Stomach smooth muscle (tissue), 2 donors: ENCODE measurements around the gene SDR42E1.
"Not testable (repeated sequence)": the region's sequence is repeated elsewhere in the genome, so short reads cannot be mapped to it uniquely, and the experiment has no call there.

ENCODE experiments used
- H3K27ac ChIP-seq: one replicate; pipeline ENCODE4 v1.7.0; 2013; ENCODE audit warnings: mild to moderate bottlenecking, low read length, inconsistent platforms
- H3K27me3 ChIP-seq, 2 donors: one replicate each; pipeline ENCODE4 v1.7.0; 2013; ENCODE audit warnings: low read length in 2 of 2; ENCODE audit not compliant: insufficient read depth in 2 of 2, control insufficient read depth in 1 of 2
- H3K36me3 ChIP-seq, 2 donors: one replicate each; pipeline ENCODE4 v1.7.0; 2013; ENCODE audit warnings: low read length in 2 of 2; ENCODE audit not compliant: control insufficient read depth in 2 of 2, insufficient read depth in 2 of 2
- H3K4me1 ChIP-seq: one replicate; pipeline ENCODE4 v1.7.0; 2013; ENCODE audit warnings: low read length; ENCODE audit not compliant: control insufficient read depth, insufficient read depth
- H3K4me3 ChIP-seq, 2 donors: one replicate each; pipeline ENCODE4 v1.7.0; 2013; ENCODE audit warnings: low read length in 2 of 2
- H3K9ac ChIP-seq, 2 donors: one replicate each; pipeline ENCODE4 v1.7.0; 2013; ENCODE audit warnings: low read length in 2 of 2, mild to moderate bottlenecking in 1 of 2
- H3K9me3 ChIP-seq, 2 donors: one replicate each; pipeline ENCODE4 v1.7.0; 2013; ENCODE audit warnings: low read length in 2 of 2; ENCODE audit not compliant: control insufficient read depth in 2 of 2
- donor health status: healthy.
- donor health status: Pancreatic carcinoma.

SDR42E1 gene

GRCh38 chr16:81977335-81977942 lies 33.8 kb downstream of the SDR42E1 start:
- not testable (repeated sequence) for H3K9ac ChIP-seq, H3K4me1 ChIP-seq, H3K27ac ChIP-seq, H3K9me3 ChIP-seq, H3K27me3 ChIP-seq, H3K36me3 ChIP-seq, H3K4me3 ChIP-seq

- H3K9ac ChIP-seq: no peak overlapping the region
- no peak overlapping the region for H3K27ac ChIP-seq
- no peaks in the 10 kb centered on the region for H3K27me3 ChIP-seq
- H3K4me1 ChIP-seq: no peaks in the 10 kb centered on the region
- peaks cover 0 to 5% of the 10 kb centered on the region in 2 donors for H3K9me3 ChIP-seq
- H3K4me3 ChIP-seq: no peak overlapping the region
- H3K36me3 ChIP-seq: no peaks in the 10 kb centered on the region
Measured at GRCh38 chr16:81975637-81976036, 35.6 kb downstream of the SDR42E1 start.

- no peak overlapping the region for H3K9ac ChIP-seq
- H3K36me3 ChIP-seq: no peaks in the 10 kb centered on the region
- no peaks in the 10 kb centered on the region for H3K27me3 ChIP-seq
- H3K4me3 ChIP-seq: no peak overlapping the region
- H3K27ac ChIP-seq: no peak overlapping the region
- peaks cover 0 to 5% of the 10 kb centered on the region in 2 donors for H3K9me3 ChIP-seq
- H3K4me1 ChIP-seq: no peaks in the 10 kb centered on the region
Measured at GRCh38 chr16:81973737-81974136, 37.5 kb downstream of the SDR42E1 start.

GRCh38 chr16:81971853-81972252 lies 39.4 kb downstream of the SDR42E1 start:
- peaks cover 0 to 5% of the 10 kb centered on the region in 2 donors for H3K9me3 ChIP-seq
- no peaks in the 10 kb centered on the region for H3K27me3 ChIP-seq
- H3K36me3 ChIP-seq: no peaks in the 10 kb centered on the region
- no peak overlapping the region for H3K4me3 ChIP-seq
- H3K9ac ChIP-seq: no peak overlapping the region
- no peak overlapping the region for H3K27ac ChIP-seq
- H3K4me1 ChIP-seq: no peaks in the 10 kb centered on the region

GRCh38 chr16:81967358-81967757 lies 43.9 kb downstream of the SDR42E1 start:
- H3K4me1 ChIP-seq: no peaks in the 10 kb centered on the region
- H3K9me3 ChIP-seq: peaks cover 0 to 3% of the 10 kb centered on the region in 2 donors
- no peaks in the 10 kb centered on the region for H3K36me3 ChIP-seq
- no peak overlapping the region for H3K27ac ChIP-seq
- H3K4me3 ChIP-seq: no peak overlapping the region
- H3K27me3 ChIP-seq: no peaks in the 10 kb centered on the region
- H3K9ac ChIP-seq: no peak overlapping the region

- H3K27ac ChIP-seq: no peak overlapping the region
Measured at GRCh38 chr16:81964808-81965207, 46.5 kb downstream of the SDR42E1 start.

GRCh38 chr16:81956213-81956948 lies 54.9 kb downstream of the SDR42E1 start:
- H3K27ac ChIP-seq: no peak overlapping the region
- no peaks in the 10 kb centered on the region for H3K36me3 ChIP-seq
- H3K4me3 ChIP-seq: no peak overlapping the region
- no peaks in the 10 kb centered on the region for H3K27me3 ChIP-seq
- H3K9me3 ChIP-seq: no peaks in the 10 kb centered on the region
- no peak overlapping the region for H3K9ac ChIP-seq
- no peaks in the 10 kb centered on the region for H3K4me1 ChIP-seq

More at GRCh38 chr16:81964808-81965207, 46.5 kb downstream of the SDR42E1 start:
- H3K9ac ChIP-seq: no peak overlapping the region
- no peaks in the 10 kb centered on the region for H3K9me3 ChIP-seq
- H3K27me3 ChIP-seq: no peaks in the 10 kb centered on the region
- no peak overlapping the region for H3K4me3 ChIP-seq
- no peaks in the 10 kb centered on the region for H3K4me1 ChIP-seq
- H3K36me3 ChIP-seq: no peaks in the 10 kb centered on the region

GRCh38 chr16:81951564-81951963 lies 59.7 kb downstream of the SDR42E1 start:
- Histone ChIP-seq H3K9me3 (peaks cover 0 to 2% of the 10 kb centered on the region in 2 donors), H3K4me3 (no peak overlapping the region), H3K27ac (no peak overlapping the region), H3K4me1 (no peaks in the 10 kb centered on the region), H3K36me3 (no peaks in the 10 kb centered on the region), H3K9ac (no peak overlapping the region), H3K27me3 (no peaks in the 10 kb centered on the region)

- no peak overlapping the region for H3K27ac ChIP-seq
- H3K36me3 ChIP-seq: no peaks in the 10 kb centered on the region
- H3K9me3 ChIP-seq: peaks cover 0 to 2% of the 10 kb centered on the region in 2 donors
- no peak overlapping the region for H3K4me3 ChIP-seq
- no peaks in the 10 kb centered on the region for H3K27me3 ChIP-seq
- no peaks in the 10 kb centered on the region for H3K4me1 ChIP-seq
- no peak overlapping the region for H3K9ac ChIP-seq
Measured at GRCh38 chr16:81946206-81946605, 65.1 kb downstream of the SDR42E1 start.

- Histone ChIP-seq H3K36me3 (no peaks in the 10 kb centered on the region), H3K9ac (no peak overlapping the region), H3K9me3 (no peaks in the 10 kb centered on the region), H3K27ac (no peak overlapping the region), H3K4me1 (no peaks in the 10 kb centered on the region), H3K27me3 (no peaks in the 10 kb centered on the region), H3K4me3 (no peak overlapping the region)
Measured at GRCh38 chr16:81945665-81946064, 65.6 kb downstream of the SDR42E1 start.

GRCh38 chr16:81942007-81942601 lies 69.2 kb downstream of the SDR42E1 start:
- no peaks in the 10 kb centered on the region for H3K36me3 ChIP-seq
- no peak overlapping the region for H3K9ac ChIP-seq
- no peak overlapping the region for H3K27ac ChIP-seq
- no peak overlapping the region for H3K4me3 ChIP-seq
- peaks cover 4 to 5% of the 10 kb centered on the region in 2 donors for H3K27me3 ChIP-seq
- H3K9me3 ChIP-seq: no peaks in the 10 kb centered on the region
- H3K4me1 ChIP-seq: peaks cover 2% of the 10 kb centered on the region
